NCI-H524 treated with DMSO at 0.1 percent for 48 hours (cell line): ENCODE data around the gene PSMB7.

Experiments used
- DNase-seq: peaks from one replicate; lab custom pipeline; 2025; lab: John Stamatoyannopoulos, UW

The PSMB7 gene

GRCh38 chr9:124411514-124412227, 3.6 kb downstream of the PSMB7 start:
- DNase-seq, result no peak

- DNase-seq, result no peak
Observed at GRCh38 chr9:124410321-124410913, 4.8 kb downstream of the PSMB7 start.

GRCh38 chr9:124409410-124409809, 5.8 kb downstream of the PSMB7 start:
- no peak for DNase-seq

GRCh38 chr9:124403246-124403645, 12.0 kb downstream of the PSMB7 start:
- no peak for DNase-seq

- no peak for DNase-seq
Observed at GRCh38 chr9:124399968-124400940, 15.0 kb downstream of the PSMB7 start.

GRCh38 chr9:124399323-124399967, 15.8 kb downstream of the PSMB7 start:
- no peak for DNase-seq

- DNase-seq, result no peak
Observed at GRCh38 chr9:124398191-124398935, 16.9 kb downstream of the PSMB7 start.

- DNase-seq, result no peak
Observed at GRCh38 chr9:124395826-124396225, 19.4 kb downstream of the PSMB7 start.

GRCh38 chr9:124394596-124394995, 20.6 kb downstream of the PSMB7 start:
- DNase-seq, result no peak

GRCh38 chr9:124394167-124394566, 21.1 kb downstream of the PSMB7 start:
- no peak for DNase-seq

- DNase-seq, result no peak
Observed at GRCh38 chr9:124392871-124393460, 22.3 kb downstream of the PSMB7 start.

GRCh38 chr9:124392254-124392870, 22.9 kb downstream of the PSMB7 start:
- DNase-seq, result no peak

GRCh38 chr9:124390794-124391658, 24.2 kb downstream of the PSMB7 start:
- DNase-seq, result peak; percentile 24

GRCh38 chr9:124389146-124389939, 25.9 kb downstream of the PSMB7 start:
- no peak for DNase-seq

- DNase-seq, result no peak
Observed at GRCh38 chr9:124388275-124389048, 26.8 kb downstream of the PSMB7 start.

GRCh38 chr9:124386201-124386600, 29.0 kb downstream of the PSMB7 start:
- DNase-seq, result no peak

GRCh38 chr9:124385623-124386022, 29.6 kb downstream of the PSMB7 start:
- DNase-seq, result no peak

GRCh38 chr9:124384846-124385245, 30.4 kb downstream of the PSMB7 start:
- DNase-seq, result no peak
